HL-60 (cell line): ENCODE data around the gene MAS1.

ENCODE experiments used
- CTCF ChIP-seq: IDR thresholded peaks from one replicate; pipeline ENCODE4 v1.5.1; 2011; ENCODE audit warnings: low read length, control low read depth, inconsistent platforms; ENCODE audit not compliant: insufficient read depth
- POLR2AphosphoS5 ChIP-seq: IDR thresholded peaks from 2 replicates; pipeline ENCODE4 v1.6.1; 2012; ENCODE audit warnings: low read depth
- SPI1 ChIP-seq: IDR thresholded peaks from 2 replicates; pipeline ENCODE4 v1.6.1; 2012; ENCODE audit warnings: low read depth, mild to moderate bottlenecking, borderline replicate concordance

- no peak for TF ChIP-seq CTCF
- TF ChIP-seq POLR2AphosphoS5 = no peak
- no peak for TF ChIP-seq SPI1
Observed at GRCh38 chr6:159926542-159927203, 35.9 kb downstream of the MAS1 start.
